Fibroblast of upper back skin (primary cell): ENCODE measurements around the gene FSTL1.
A peak's percentile ranks its signal among the peaks of the same experiment; 100 is the strongest.

ENCODE experiments used
- DNase-seq: peaks from one replicate; pipeline ENCODE4 v3.0.0-alpha.2; 2013

FSTL1 gene

DNA sequence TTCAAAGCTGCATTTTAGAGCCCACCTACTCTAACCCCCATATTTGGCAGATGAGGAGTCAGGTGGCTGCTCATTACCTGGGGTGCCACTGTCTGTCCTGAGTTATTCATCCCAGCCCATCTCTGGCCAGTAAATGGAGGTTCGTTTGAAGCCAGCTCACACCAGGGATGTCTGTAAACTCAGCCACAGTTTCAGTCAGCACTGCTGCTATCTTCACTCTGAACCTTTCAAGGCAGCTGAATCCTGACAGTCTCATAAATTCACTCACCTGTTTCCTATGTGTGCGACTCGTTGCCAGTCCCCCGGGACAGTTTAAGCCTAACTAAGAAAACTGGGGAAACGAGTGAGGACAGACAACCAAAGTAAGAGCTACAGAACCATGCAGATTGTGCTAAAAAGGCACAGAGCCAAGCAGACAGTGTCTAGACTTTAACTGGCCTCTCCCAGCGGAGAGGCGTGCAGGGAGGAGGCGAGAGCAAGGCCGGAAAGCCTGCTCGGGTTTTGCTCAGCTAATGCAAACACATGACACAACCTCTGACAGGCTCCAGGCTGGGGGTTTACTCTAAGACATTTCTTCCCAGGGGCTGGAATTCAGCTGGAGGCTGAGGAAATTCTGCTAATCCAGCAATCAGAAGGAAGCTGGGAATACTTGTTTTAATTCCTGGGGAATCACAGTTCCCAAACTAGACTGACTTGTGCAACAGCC, 12.0 kb downstream of the FSTL1 start:
- DNase-seq: peak; percentile 95

DNA sequence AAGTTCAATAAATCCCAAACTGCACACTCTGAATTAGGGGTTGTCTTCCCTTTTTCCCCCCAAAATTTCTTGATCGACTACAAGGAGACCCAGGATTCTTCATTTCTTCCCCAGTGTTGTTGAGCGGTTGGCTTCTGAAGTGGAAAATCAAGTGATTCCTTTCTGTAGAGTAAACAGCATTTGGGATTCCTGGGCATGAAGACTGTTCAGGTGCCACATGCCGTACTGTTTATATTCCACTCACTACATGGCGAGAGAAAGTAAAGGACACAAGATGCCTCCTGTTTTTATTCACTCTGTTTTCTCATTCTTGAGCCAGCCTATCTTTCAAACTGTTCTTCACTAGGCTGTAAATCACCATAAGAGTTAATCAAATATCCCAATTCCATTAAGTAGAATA, 12.6 kb downstream of the FSTL1 start:
- no peak for DNase-seq

DNA sequence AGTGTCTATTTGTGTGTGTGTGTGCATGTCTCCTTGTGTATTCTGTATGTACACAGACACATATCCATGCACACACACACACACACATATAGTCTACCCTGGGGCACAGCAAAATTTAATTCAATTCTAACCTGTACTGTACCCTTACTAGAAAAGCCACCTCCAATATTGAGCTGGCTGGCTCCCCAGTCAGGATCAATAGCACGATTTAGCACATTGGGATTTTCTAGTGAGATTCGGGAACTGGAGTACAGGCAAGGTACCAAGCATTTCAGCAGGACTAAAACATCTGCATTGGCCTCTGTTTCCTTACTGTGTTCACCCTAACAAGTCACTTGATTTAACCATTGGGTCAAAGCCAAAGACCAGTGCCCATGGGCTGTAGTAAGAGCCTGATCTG, 13.2 kb downstream of the FSTL1 start:
- no peak for DNase-seq

DNA sequence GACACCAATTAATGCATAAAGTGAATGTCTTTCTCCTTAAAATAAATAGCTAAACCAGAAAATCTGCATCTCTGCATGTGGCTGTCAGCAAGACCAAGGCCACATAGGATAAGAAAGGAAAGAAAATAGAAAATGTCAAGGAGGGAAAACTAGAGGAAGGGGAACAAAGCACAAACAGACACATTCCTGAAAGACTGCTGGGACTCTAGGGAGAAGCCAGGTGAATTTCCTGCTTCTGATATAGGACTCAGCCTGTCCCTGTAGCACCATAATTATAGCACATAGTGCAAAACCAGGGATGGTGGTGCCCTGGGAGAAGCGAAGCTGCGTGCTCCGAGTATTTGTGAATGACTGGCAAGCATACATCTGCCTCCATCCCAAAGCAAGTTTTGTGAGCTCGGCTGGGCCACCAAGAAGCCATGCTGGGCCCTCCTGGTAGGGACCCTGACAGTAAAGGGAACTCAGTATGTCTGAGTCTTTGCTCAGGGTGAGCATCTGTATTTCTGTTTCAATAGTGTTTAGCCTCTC, 14.2 kb downstream of the FSTL1 start:
- DNase-seq: no peak

DNA sequence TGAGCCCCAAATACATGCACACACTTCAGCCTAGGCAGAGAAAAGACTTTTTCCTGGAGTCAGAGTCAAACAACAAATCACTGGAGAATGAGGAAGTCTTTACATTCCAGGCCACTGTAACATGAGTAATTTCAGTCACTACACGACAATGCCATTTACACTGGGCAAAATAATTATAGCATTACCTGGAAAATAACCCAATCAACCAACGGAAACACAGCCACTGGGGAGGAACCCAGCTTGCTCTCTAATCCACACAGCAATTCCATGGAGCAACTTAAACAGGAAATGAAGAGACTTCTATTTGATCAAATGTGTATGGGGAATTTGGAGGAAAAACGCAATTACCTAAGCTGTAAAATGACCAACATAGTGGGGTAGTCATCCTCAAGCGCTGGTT, 15.2 kb downstream of the FSTL1 start:
- peak; percentile 57 for DNase-seq

DNA sequence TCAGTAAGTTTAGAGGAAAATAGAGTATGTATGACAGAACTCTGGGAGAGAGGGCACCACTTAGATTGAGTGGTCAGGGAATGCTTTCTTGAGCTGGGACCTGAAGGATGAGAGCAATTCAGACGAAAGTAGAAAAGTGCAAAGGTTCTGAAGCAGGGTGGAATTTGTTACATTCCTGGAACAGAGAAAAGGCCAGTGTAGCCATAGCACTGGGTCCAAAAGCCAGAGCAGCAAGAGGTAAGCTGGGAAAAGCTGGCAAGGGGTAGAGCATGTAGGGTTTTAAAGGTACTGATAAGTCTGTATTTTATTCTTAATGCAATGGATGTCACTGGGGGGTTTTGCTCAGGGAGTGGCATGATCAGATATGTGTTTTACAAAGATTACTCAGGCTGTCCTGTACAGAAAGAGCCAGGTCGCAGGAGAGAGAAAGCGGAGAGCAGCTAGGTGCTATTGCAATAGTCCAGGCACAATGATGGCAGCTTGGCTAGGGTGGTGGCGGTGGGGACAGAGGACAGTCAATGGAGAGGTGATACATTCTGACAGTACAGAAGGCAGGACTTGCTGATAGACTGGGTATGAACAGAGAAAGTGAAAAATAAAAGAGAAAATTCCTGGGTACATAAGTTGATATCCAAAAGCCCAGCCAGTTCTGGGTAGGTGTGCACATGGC, 17.0 kb downstream of the FSTL1 start:
- no peak for DNase-seq

DNA sequence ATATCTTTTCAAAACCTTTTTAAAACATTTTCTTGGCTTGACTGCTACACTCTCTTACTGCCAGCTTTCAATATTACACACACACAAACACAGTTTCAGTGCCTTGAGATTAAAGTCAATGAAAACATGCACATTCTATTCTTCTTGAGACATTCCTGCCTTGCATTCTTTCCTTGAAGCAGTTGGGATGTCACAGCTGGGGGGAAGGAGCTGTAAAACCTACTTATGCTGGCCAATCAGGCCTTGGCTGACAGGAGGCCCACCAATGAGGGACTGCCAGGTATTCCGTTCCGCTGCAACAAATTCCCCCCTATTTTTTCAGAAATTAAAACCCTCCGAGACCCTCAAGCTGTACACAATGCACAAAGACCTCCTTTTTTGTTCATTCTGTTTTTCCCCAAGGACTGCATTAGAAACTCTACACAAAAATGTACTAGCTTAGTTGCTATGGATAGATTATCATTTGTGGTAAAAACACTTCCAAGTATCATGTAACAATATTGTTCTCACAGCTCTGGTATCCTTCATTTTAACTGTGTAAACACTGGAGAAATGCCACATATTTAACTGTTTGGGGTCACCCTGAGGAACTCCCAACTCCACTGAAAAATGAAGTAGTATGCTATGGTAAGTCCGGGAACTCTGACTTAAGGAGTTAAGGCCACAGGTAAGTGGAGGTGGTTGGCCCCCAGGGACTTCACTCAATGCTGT, 18.5 kb downstream of the FSTL1 start:
- peak; percentile 95 for DNase-seq

DNA sequence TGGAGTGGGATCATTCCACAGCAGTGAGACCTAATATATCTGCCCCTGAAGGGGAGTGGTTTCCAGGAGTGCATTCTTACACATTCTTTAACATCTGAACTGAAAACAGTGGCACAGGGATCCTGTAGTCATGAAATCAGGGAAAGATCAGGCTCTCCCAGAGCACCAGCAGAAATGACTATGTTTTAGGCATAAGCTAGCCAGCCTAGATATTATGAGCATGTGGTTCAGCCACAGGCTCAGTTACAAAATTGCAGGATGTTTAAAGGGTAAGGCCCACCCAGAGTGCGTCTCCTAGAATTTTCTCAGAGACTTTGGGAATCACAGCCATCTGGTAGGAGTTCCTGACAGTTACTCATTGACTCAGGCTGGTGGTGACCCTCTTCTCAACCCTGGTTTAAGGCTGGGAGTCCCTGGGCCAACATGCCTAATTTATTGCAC, 20.9 kb downstream of the FSTL1 start:
- peak; percentile 94 for DNase-seq

DNA sequence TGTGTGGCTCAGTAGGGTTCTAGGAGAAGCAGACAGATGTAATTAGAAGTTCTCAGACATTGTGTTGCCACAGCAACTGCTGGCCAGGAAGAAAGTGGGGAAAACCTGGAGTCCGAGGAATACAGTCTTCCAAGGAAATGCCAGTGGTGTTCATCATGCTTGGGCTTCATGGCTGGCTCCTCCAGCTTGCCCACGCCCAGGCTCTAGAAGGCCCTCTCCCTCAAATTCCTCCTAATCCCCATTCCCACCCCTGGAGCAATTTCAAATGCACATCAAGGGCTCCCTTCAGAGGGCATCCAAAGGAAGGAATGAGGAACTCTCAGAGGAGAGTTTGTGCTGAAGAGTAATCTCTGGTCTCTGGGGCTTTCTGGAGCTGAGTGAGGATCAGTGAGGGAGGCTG, 21.9 kb downstream of the FSTL1 start:
- peak; percentile 78 for DNase-seq

DNA sequence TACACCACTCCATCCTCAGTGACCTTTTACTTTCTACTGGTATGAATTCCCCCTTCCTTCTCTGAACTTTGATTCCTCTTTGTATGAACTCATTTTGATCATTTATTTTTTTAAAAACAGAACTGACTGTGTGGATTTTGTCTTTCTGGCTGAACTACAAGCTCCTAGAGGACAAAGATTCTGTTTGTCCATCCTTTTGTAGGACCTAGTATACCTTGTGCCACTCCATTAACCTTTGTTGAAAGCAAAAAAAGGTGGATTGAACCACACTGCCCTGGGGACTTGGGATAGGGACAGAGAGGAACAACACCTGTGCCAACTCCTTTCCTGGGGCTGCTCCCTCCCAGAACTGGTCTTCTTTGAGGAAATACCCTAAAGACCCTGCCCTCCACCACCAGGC, 23.6 kb downstream of the FSTL1 start:
- DNase-seq: no peak

DNA sequence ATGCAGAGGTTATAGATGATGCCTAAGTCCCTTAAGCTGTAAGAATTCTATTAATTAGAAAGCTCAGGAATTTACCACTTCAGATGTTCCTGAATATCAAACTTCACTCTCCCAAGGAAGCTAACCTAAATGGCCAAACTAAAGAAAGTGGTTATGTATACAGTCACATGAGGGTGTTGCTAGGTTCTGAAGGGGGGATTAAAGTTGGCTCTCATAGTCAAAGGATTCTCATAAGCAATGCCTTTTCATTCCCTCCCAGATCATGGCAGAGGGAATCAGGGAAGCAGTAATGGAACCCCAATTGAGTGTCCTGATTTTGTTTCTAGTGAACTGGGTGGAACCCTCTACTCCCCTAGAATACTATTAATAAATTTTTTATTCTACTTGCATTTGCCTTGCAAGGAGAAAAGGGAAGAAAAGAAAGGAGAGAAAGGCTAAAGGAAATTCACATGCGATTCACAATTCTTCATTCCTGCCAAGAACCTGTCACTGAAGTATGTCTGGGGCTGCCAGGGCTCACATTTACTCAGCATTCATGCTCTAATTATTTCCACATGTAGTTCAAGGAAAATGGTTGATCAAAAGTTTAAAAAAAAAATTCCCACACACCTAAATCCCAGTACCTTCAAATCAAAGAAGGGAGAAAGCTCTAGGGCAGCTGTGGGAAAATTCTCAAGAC, 25.1 kb downstream of the FSTL1 start:
- DNase-seq: peak; percentile 98

DNA sequence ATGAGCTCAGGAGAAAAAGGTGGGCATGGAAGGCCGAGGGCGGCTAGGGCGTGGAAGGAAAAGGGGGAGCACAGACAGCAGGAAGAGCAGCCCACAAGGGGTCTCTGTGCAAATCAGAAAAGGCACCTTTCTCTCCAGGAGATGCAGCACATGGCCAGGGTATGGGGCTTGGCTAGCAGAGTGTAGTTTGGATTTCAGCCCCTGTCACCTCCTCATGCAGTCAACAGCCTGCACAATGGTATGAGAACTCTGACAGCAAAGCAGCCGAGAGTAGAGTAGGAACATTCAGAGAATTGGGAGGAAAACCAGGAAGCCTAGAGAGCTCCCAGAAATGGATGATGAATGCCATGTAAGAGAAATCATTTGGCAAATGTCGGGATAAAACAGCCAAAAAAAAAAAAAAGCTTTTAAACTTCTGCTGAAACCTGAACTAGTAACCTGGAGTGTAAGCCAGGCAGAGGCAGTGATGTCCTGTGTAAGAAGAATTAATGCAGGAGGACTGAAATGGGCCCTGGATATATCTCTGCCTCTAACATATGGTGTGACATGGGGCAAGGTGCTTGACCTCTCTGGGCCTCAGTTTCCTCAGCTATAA, 25.7 kb downstream of the FSTL1 start:
- peak; percentile 32 for DNase-seq

DNA sequence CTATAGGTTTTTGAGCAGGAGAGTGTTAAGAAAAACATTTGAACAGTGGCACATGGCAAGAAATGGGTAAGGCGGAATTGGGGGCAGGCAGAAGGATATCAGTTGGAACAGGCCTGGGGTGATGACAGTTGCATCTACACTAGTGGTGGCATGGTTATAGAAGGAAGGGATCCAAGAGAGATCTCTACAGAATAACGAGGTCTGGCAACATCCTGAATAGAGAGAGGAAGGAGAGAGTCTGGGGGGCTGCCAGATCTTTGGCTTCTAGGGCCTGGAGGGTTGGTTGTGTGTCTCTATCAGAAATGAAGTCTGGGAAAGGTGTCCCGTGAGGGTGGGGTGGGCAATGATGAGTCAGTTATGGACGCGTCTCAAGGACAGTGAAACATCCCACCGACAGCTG, 26.3 kb downstream of the FSTL1 start:
- DNase-seq: peak; percentile 31

DNA sequence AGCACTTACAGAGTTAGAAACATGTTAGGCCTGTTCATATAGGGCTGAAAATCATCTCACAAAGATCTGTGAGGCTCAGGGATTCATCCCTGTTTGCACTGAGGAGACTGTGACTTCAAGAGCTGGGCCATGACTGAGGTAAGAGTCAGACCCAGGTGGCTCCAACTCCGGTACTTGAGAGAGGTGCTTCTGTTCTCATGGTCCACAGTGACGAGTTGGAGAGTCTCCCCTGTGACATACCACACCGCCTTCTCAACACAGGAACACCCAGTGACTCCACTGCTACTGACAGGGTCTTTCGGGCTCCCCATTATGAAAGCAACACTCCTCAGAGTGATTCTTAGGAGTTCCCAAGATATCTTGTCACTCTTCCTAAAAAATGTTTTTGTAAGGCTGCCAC, 27.4 kb downstream of the FSTL1 start:
- DNase-seq: no peak

DNA sequence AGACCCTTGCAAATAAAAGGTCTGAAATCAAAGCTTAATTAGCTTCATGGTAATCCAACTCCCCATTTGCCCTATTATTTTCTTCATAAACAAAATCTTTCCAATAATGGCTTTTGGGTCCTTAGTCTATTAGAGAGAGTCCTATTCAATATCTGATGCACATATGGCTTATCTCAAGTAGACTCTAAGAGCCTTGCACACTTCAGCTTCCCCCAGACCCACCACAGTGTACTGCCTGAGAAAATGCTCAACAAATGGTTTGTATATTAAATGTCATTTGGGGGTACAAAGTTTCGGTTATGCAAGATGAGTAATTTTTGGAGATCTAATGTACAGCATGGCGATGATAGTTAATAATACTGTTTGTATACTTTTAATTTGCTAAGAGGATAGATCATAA, 28.9 kb downstream of the FSTL1 start:
- DNase-seq: no peak

DNA sequence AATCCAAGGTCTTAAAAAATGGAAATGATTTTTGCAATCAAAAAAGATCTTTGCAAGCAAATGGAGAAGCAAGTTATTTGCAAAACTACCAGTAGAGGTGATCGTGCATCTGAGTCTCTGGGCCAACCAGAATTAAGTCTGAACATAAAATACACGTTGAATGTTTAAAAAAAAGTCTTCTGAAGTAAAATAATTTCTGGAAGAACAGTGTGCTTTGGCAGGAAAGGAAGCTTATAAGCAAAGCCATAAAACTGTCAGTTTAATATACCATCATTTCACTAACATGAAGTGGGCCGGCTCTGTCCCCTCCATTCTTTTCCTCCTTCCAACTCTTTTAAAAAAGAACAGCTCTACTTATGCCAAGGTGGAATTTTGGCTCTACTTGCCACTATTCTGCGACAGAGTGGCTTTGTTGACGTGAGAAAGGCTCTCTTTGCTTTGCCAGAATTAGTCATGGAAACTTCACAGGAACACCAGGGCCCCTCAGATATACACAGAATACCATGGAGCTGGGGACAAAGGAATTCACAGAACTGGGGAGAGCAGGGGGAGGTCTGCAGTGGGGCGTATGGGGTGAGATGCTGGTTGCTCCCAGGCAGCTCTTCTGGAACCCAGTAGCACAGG, 29.8 kb downstream of the FSTL1 start:
- peak; percentile 56 for DNase-seq

DNA sequence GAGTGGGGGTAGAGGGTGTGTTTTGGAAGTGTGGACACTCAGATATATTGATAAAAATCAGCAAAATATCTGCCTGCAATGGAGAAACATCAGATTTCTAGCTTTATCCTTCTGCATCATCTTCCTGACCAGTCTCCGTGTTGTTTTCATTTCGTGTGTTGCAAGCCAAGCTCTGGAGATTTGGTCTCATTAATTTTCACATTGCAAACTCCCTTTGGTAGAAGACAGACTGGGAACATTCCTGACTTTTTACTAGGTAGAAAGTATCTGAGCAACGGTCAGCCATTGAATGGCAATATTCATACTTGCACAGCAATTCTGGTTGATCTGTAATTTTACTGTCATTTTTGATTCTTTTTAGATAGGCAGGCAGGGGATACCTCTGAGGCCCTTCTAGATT, 30.4 kb downstream of the FSTL1 start:
- no peak for DNase-seq

DNA sequence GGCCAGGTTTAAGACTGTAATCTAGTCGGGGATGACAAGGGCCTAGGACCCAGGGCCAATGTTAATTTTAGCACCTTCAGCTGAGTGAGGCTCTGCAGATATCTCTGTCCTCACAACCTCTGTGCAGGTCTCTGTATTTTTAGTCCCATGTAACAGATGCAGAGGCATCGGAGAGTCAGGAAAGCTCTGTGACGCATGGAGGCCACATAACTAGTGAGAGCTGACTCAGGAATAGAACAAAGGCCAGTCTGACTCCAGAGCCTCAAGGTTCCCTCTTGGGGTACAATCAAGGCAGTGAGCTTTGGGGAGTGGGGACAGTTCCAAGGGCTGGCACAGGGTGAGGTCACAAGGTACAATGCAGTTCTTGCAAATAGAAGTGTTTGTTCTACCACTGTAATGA, 31.0 kb downstream of the FSTL1 start:
- no peak for DNase-seq

DNA sequence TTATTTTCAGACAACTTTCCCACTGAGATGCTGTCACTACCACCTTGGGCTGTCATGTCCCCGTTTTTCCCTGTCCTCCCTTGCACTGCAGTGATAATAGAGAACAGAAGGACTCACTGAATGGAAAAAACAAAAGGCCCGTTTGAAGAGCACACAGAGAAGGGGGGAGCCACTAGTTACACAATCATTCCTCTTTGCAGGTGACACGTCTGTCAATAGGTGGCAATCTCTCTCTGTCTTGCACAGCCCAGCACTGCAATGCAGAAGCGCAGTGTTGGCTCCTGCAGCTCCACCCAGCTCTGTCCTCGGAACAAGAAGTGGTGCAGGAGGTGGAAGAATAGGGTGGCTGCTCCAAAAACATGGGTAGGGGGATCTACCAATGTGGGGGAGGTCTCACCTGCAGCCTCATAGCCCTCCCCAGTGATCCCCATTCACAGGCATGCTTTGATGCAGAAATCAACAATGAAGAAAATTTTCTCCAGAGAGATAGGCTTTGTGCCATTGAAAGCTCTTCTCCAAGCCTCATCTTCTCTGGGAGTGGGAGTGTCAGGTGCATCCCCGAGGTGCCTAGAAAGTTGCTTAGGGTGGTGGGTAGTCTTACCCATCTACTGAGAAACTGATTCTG, 31.8 kb downstream of the FSTL1 start:
- peak; percentile 46 for DNase-seq

DNA sequence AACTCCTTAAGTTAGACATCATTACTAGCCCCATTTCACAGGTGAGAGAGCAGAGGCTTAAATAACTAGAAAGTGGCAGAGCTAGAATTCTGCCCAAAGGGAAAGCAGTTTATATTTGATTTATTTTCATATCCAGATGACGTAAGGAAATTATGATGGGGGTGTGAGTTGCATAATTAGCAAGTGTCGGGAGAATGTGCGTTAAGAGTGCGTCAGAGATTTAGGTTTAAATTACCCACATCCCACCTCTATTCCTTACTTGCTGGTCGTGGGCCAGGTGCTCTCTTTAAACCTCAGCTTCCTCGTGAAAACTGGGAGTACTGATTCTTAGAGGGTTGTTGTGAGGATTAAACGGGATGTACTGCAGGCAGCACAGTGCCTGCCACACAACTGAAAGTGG, 32.3 kb downstream of the FSTL1 start:
- DNase-seq: no peak

DNA sequence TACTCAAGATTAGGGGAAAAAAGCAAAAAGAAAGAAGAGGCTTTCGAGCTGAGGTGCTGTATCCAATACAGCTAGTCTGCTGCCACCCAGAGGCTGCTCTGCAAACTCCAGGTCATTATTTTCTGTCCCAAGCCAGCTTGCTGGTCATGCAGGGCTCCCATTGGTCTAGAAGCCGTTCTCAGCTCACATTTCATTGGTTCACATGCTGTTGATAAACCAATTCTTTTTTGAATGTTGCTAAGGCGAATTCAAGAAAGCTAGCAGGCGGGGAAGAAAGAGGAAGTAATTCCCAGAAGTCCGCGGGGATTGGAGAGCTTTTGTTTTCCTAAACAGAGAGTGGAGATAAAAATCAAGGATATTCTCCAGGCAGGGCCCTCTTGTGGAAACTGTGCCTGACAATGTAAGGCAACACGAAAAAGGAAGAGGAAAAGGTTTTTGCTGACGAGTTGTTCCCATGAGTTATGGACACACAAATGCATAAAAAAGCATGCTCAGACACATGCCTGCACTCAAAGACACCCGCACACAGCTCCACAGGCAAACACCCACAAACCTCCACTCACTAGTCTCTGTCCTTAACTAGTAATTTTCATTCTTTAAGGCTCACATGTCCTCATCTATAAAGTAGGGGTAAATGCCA, 33.4 kb downstream of the FSTL1 start:
- peak; percentile 96 for DNase-seq
